NOMO-1 treated with DMSO at 0.1 percent for 48 hours (cell line): ENCODE data around the gene IKZF5.

Experiments used
- DNase-seq: peaks from one replicate; lab custom pipeline; 2025; ENCODE audit not compliant: unreplicated experiment; lab: John Stamatoyannopoulos, UW

IKZF5 gene

DNA sequence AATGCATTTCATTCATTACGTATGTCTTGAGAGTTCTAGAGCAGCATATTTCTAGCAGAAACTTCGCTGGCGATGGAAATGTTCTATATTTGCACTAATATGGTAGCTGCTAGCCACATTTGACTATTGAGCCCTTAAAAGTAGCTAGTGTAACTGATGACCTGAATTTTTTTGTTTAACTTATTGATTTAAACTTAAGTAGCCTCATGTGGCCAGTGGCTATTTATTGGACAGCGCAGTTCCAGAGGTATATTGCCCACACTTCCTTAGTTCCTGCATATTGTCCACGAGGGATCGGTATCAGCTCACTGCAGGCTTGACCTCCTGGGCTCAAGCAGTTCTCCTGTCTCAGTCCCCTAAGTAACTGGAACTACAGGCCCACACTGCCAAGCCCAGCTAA, 24.7 kb downstream of the IKZF5 start:
- no peak for DNase-seq

DNA sequence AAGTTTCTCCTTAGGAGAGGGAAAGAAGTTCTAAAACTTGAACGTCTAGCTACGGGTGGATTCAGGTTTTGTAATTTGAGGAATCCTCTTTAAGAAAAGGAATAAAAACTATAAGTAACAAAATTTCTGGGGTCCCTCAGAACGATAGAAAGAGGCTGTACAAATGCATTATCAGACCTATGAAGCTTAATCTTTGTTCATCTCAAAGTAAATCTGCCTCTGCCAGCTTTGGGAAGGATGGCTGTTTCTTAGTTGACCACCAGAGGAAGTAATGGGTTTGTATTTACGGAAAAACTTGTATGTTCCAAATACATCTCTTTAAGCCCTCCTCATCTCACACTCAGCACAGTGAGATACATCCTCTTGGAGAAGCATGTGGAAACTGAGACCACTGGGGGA, 27.5 kb downstream of the IKZF5 start:
- DNase-seq: peak; percentile 58

DNA sequence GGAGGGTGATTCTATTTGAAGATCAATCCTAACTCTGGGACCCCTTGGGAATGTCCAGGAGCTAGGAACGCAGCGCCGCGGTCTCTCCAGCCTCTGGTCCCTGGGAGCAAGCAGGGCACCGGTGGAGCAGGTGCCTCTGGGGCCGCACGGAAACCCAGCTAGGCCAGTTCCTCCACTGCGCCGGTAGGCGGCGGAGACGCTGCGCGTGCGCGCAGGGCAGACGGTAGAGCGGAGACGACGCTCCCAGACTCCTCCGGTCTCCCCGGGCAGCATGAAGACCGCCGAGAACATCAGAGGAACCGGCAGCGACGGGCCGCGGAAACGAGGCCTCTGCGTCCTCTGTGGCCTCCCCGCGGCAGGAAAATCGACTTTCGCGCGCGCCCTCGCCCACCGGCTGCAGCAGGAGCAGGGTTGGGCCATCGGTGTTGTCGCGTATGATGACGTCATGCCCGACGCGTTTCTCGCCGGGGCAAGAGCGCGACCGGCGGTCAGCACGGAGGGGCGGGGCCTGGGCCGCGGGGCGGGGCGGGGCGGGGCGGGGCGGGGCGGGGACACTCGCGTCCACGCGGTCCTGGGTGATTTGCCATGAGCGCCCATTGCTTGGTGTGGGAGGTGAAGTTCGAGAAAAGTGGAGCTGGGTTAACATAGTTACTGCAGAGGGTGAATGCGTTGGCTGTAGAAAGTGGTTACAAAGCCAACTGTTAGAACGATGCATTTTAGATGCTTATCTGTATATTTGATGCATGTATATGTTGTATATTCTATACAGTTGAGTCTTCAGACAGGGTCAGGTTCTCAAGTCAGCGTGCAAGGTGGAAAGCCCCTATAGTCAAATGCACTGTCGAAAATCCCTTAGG, 28.2 kb downstream of the IKZF5 start, which contains the start of gene PSTK:
Gene PSTK, plus strand, starts transcription at position 193 of the 857 bp plus-strand sequence. Its CDS starts 79 bp downstream, at position 272.
- peak; percentile 88 for DNase-seq

DNA sequence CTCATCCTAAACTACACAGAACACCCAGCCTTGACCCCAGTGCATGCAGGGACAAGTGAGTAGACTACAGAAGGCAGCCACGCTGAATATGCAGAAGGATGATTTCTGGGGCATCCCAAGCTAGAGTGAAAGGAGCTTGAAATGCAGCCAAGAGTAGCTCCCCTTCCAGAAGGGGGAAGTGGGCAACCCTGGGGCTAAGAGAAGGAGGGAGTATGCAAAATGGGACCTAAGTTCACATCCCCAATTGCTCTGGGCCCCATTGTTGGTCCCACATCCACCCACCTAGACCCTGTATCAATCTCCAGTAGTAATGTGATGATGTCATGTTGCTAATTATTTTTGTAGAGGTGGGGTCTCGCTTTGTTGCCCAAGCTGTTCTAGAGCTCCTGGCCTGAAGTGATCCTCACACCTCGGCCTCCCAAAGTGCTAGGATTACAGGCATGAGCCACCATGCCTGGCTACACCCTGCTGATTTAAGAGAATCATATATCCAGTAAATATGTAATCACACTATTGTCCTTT, 34.0 kb downstream of the IKZF5 start:
- no peak for DNase-seq

DNA sequence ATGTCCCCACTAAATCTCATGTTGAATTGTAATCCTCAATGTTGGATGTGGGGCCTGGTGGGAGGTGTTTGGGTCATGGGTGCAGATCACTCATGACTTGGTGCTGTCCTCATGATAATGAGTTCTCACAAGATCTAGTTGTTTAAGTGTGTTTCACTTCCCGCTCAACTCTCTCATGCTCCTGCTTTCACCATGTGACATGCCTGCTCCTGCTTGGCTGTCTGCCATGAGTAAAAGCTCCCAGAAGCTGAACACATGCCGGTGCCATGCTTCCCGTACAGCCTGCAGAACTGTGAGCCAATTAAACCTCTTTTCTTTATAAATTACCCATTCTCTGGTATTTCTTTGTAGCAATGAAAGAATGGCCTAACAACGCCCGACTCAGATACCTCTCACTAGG, 34.6 kb downstream of the IKZF5 start:
- no peak for DNase-seq

DNA sequence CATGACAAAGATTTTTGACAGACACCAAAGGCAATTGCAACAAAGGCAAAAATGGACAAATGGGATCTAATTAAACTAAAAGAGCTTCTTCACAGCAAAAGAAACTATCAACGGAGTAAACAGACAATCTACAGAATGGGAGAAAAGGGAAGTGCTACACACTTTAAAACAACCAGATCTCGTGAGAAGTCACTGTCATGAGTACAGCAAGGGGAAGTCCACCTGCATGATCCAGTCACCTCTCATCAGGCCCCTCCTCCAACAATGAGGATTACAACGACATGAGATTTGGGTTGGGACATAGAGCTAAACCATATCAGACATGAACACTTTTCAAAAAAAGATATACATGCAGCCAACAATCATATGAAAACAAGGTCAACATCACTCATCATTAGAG, 39.9 kb downstream of the IKZF5 start:
- peak; percentile 10 for DNase-seq

DNA sequence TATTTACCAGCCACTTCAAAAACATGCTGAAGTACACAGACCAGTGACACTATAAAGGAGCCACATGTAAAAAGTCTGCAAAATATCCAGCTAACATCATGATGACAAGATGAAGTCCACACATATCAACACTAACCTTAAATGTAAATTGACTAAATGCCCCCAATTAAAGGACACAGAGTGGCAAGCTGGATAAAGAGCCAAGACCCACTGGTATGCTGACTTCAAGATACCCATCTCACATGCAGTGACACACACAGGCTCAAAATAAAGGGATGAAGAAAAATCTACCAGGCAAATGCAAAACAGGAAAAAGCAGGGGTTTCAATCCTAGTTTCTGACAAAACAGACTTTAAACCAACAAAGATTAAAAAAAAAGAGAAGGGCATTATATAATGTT, 41.7 kb downstream of the IKZF5 start:
- no peak for DNase-seq

DNA sequence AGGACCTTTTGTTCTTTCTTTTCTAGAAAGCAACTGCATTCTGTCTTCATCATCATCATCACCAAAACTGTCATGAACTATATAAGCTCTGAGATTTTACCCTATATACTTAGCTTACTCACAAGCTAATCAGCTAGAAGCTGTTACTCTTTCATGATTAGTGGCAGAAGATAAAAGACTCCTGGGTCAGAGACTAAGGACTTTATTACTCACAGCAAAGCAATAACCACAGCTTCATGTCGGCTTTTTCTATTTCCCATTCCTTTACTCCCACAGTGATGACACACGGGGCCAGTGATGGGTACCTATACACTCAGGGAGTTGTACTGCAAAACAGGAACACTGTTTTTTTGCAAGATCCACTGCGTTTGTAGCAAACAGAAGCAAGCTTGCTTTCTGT, 46.2 kb downstream of the IKZF5 start:
- no peak for DNase-seq

DNA sequence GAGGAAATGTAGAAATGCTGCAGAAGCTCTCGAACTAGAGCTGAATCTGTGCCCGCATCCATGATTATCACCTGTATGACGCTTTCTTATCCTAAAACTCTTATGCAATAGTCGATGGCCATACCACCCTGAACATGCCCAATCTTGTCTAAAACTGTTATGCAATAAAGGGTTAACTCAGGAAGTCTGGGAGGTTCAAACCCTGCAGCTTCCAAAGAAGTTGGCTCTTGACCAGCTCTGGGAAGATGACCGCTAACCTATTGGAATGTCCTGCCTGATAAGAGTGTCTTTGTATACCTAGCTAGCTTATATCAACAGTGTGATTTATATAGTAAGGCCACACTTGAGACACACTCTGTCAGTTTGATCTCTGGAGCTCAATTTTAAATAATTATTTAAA, 51.1 kb downstream of the IKZF5 start:
- DNase-seq: no peak

DNA sequence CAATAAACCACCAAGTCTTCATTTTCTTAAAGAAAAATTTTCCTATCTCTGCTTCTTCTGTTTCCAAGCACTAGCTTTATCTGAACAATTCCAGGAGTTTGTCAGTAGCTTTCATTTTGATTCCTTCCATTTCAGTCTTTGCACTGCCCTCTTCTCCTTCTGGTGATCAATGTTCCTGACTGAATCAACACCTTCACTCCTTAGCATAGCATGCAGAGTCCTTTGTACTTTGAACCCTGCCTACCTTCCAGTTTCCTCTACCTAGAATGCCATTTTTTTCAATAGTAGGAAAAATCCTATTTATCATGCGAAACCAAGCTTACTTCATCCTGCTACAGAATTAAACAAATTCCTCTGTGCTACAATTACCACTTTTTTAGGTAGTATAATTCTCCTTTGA, 52.7 kb downstream of the IKZF5 start:
- no peak for DNase-seq

DNA sequence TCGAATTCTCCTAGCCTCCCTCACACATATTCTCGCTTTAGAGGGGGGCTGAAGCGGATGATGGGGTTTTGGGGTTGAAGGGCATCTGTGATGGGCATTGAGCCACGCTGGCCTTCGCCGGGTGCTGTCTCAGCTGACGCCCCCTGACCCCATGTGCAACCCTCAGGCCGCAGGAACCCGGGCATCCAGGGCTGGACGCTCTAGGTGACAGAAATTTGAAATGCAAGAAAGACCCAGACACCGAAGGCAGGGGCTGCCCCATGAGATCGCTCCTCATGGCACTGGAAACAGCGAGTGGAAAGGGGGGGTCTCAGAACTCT, 53.9 kb downstream of the IKZF5 start:
- DNase-seq: no peak

DNA sequence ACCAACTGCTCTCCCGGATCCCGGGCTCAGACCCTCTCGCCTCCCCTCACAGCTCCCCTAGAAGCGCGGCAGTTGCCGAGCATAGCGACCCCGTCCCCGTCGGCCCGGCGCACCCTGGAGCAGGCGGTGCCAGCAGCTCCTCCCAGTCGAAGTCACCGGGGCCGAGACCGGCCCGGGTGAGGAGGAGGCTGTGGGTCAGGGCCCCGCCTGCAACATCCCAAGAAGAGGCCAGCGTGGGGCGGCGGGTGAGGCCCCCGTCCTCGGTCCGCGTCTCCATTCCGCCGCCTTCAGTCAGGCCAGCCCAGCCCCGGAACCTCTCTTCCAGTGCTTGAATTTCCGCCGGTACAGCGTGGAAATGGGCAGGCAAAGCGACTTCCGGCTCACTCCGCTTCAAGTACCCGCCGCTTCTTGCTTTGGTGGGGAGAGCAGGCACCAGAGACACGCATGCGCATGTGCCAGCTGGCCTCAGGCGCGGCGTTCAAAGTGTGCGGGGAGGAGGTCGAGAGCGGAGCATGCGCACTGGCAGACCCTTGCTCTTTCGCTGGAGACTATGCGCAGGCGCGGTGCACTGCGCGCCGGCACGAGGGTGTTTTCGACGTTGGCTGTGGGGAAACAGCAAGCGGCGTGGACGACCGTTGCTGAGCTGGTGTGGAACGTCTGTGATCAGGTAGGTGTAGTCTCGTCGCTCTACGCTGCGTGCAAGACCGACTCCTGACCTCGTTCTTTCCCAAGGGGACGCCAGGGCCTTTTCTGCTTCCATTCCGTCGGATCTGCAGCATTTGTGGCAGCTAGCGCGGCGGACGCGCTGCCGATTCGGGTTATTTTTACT, 54.5 kb downstream of the IKZF5 start, which contains the start of gene C10orf88:
Gene C10orf88, minus strand, starts transcription at position 326 of the 829 bp plus-strand sequence. Its CDS starts 49 bp downstream, at position 277.
- peak; percentile 98 for DNase-seq

DNA sequence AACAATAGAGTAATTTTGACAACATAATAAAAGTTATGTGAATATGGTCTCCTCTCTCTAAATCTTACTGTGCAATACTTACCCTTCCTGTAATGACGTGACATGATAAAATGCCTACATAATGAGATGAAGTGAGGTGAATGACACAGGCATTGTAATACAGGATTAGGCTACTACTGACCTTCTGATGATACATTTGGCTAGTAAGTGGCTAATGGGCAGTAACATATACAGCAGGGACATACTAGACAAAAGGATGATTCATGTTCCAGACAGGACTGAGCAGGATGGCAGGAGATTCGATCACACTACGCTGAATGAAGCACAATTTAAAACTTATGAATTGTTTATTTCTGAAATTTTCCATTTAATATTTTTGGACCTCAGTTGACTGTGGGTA, 59.3 kb downstream of the IKZF5 start:
- no peak for DNase-seq
